Adrenal gland (tissue), 5 donors: ENCODE data around the gene TM2D1.

Experiments used
- POLR2A ChIP-seq, 2 donors: fragments of 450-650 bp; IDR thresholded peaks; one replicate each; pipeline ENCODE4 v1.6.1; 2017; ENCODE audit warnings: antibody characterized with exemption in 2 of 2, mild to moderate bottlenecking in 2 of 2, moderate library complexity in 1 of 2
- TF ChIP-seq, protein P1 (sequence below), 6 experiments: fragments of 450-650 bp in 4 of 6; fragments of 200-600 bp in 2 of 6; sonication (generic) in 1 of 6; IDR thresholded peaks; 1 replicate in 5 of 6; 2 replicates in 1 of 6; pipeline versions ENCODE4 v1.5.1 to v1.8.0; 2016 to 2021; ENCODE audit warnings: antibody characterized with exemption in 6 of 6, mild to moderate bottlenecking in 2 of 6, moderate library complexity in 1 of 6
- donor health status: DM: no; HTN: no; CAD: no.

DNA sequence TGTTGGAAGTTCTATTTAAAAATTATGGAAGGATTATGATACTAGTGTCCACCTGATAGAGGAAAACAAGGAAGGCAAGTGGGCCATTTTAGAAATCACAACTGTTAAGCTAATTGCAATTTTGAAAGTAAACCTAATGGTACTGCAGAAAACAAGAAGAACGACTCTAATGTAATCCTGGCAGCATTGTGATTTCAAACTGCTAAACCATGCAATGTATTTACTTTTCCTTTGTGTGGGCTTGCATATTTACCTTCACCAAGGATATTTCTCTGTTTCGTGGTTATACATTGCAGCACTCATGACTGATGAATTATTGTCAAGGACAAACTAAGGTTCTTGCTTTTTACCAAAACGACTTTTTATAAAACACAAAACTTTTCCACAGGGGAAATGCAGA, 88.1 kb downstream of the TM2D1 start:
- TF ChIP-seq, protein P1, sequence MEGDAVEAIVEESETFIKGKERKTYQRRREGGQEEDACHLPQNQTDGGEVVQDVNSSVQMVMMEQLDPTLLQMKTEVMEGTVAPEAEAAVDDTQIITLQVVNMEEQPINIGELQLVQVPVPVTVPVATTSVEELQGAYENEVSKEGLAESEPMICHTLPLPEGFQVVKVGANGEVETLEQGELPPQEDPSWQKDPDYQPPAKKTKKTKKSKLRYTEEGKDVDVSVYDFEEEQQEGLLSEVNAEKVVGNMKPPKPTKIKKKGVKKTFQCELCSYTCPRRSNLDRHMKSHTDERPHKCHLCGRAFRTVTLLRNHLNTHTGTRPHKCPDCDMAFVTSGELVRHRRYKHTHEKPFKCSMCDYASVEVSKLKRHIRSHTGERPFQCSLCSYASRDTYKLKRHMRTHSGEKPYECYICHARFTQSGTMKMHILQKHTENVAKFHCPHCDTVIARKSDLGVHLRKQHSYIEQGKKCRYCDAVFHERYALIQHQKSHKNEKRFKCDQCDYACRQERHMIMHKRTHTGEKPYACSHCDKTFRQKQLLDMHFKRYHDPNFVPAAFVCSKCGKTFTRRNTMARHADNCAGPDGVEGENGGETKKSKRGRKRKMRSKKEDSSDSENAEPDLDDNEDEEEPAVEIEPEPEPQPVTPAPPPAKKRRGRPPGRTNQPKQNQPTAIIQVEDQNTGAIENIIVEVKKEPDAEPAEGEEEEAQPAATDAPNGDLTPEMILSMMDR (IDR thresholded peaks at IDR 0.05), result no peak
- TF ChIP-seq POLR2A (IDR thresholded peaks at IDR 0.05), result no peak
